H1 (cell line): ENCODE measurements around the gene RIMBP2. TPM values are rescaled to one million over a fixed set of nuclear protein-coding genes. Genes with fewer than 3 reads are reported as not detected.
A peak's percentile ranks its signal among the peaks of the same experiment; 100 is the strongest.

Experiments used
- CTCF ChIA-PET: fragments of 300-600 bp; sonication (Branson Sonifier 250); formaldehyde crosslinking; loops from one replicate; lab custom pipeline; 2021; ENCODE audit not compliant: partially characterized antibody; lab: Charles Lee
- POLR2A ChIA-PET: fragments of 300-600 bp; sonication (Branson Sonifier 250); formaldehyde crosslinking; loops from one replicate; lab custom pipeline; 2021; ENCODE audit warnings: inconsistent platforms; ENCODE audit not compliant: partially characterized antibody; lab: Charles Lee
- DNase-seq, 2 experiments: peaks; one replicate each; pipeline versions ENCODE4 v3.0.0 to v3.0.0-alpha.2; 2010 to 2022; ENCODE audit warnings: low spot score in 2 of 2, low read depth in 1 of 2, mixed read lengths in 1 of 2
- FAIRE-seq: peaks from 2 replicates; lab custom pipeline; 2011; peaks lifted over from hg19 to GRCh38; lab: Jason Lieb, UNC
- H2AFZ ChIP-seq: 2 replicates; pipeline ENCODE4 v1.8.1; 2012; ENCODE audit warnings: low read length, inconsistent platforms
- H2AK5ac ChIP-seq: 2 replicates; pipeline ENCODE4 v1.6.1; 2013; ENCODE audit warnings: low read depth, low read length
- H2BK120ac ChIP-seq: replicated peaks from 2 replicates; pipeline ENCODE3; 2013; ENCODE audit warnings: low read depth, low read length, inconsistent platforms
- H2BK12ac ChIP-seq: 2 replicates; pipeline ENCODE4 v1.6.1; 2013; ENCODE audit warnings: low read depth, low read length
- H2BK15ac ChIP-seq: 2 replicates; pipeline ENCODE4 v1.6.1; 2013; ENCODE audit warnings: low read length
- H2BK20ac ChIP-seq: 2 replicates; pipeline ENCODE4 v1.6.1; 2013; ENCODE audit warnings: low read length
- H2BK5ac ChIP-seq: 2 replicates; pipeline ENCODE4 v1.6.1; 2013; ENCODE audit warnings: low read depth, low read length
- H3K14ac ChIP-seq: 2 replicates; pipeline ENCODE4 v1.6.1; 2013; ENCODE audit warnings: inconsistent platforms; ENCODE audit not compliant: insufficient read length
- H3K18ac ChIP-seq: 2 replicates; pipeline ENCODE4 v1.6.1; 2013; ENCODE audit warnings: low read length; ENCODE audit errors: extremely low read depth
- H3K23ac ChIP-seq: 2 replicates; pipeline ENCODE4 v1.6.1; 2013; ENCODE audit warnings: inconsistent platforms; ENCODE audit not compliant: insufficient read length
- H3K23me2 ChIP-seq: 2 replicates; pipeline ENCODE4 v1.6.1; 2013; ENCODE audit warnings: low read depth, low read length
- H3K27ac ChIP-seq: 2 replicates; pipeline ENCODE4 v1.6.1; 2011; ENCODE audit warnings: low read depth, low read length, inconsistent platforms
- H3K27me3 ChIP-seq, 4 experiments: replicated peaks in 1 of 4; 1 replicate in 1 of 4; 2 replicates in 3 of 4; pipeline versions ENCODE4 v1.6.1 to v1.8.1; 2011 to 2013; ENCODE audit warnings: low read length in 3 of 4, mild to moderate bottlenecking in 3 of 4, inconsistent platforms in 2 of 4, mixed read lengths in 2 of 4, moderate library complexity in 1 of 4; ENCODE audit not compliant: control insufficient read depth in 3 of 4, insufficient read depth in 3 of 4; ENCODE audit errors: extremely low read depth in 1 of 4
- H3K36me3 ChIP-seq, 4 experiments: 2 replicates each; pipeline versions ENCODE4 v1.6.1 to v1.8.1; 2011 to 2013; ENCODE audit warnings: mild to moderate bottlenecking in 4 of 4, low read length in 3 of 4, moderate library complexity in 2 of 4, control low read depth in 1 of 4, inconsistent platforms in 1 of 4; ENCODE audit not compliant: insufficient read depth in 4 of 4, control insufficient read depth in 2 of 4
- H3K4ac ChIP-seq: replicated peaks from 2 replicates; pipeline ENCODE3; 2013; ENCODE audit warnings: low read length, low read depth, mixed read lengths, inconsistent platforms; ENCODE audit not compliant: insufficient read length
- H3K4me1 ChIP-seq, 4 experiments: replicated peaks in 1 of 4; 1 replicate in 1 of 4; 2 replicates in 3 of 4; pipeline versions ENCODE4 v1.6.1 to v1.8.1; 2011 to 2013; ENCODE audit warnings: low read length in 3 of 4, inconsistent platforms in 2 of 4, mixed read lengths in 1 of 4; ENCODE audit not compliant: insufficient read depth in 4 of 4, control insufficient read depth in 3 of 4
- H3K4me2 ChIP-seq, 2 experiments: 2 replicates each; pipeline versions ENCODE4 v1.6.1 to v1.8.1; 2011 to 2013; ENCODE audit warnings: low read depth in 2 of 2, low read length in 2 of 2, control low read depth in 1 of 2, inconsistent platforms in 1 of 2, mild to moderate bottlenecking in 1 of 2; ENCODE audit not compliant: insufficient read depth in 1 of 2
- H3K4me3 ChIP-seq, 4 experiments: fragments of 200-600, 300-600 bp in 1 of 4; sonication (generic), shearing (Covaris generic), sonication (Bioruptor Twin) in 1 of 4; 2 replicates each; pipeline versions ENCODE4 v1.5.1 to v1.8.1; 2011 to 2016; ENCODE audit warnings: low read length in 4 of 4, low read depth in 3 of 4, control low read depth in 2 of 4, inconsistent platforms in 2 of 4, mild to moderate bottlenecking in 2 of 4, mixed read lengths in 1 of 4, moderate library complexity in 1 of 4; ENCODE audit not compliant: insufficient read depth in 2 of 4; ENCODE audit errors: extremely low read depth in 1 of 4
- H3K56ac ChIP-seq: replicated peaks from 2 replicates; pipeline ENCODE3; 2013; ENCODE audit warnings: low read depth, mild to moderate bottlenecking, mixed read lengths, low read length, inconsistent platforms; ENCODE audit not compliant: insufficient read length
- H3K79me1 ChIP-seq: 2 replicates; pipeline ENCODE4 v1.6.1; 2013; ENCODE audit warnings: low read depth, low read length, control low read depth
- H3K79me2 ChIP-seq, 2 experiments: 2 replicates each; pipeline versions ENCODE4 v1.6.1 to v1.8.1; 2012 to 2013; ENCODE audit warnings: low read length in 2 of 2, mild to moderate bottlenecking in 2 of 2, inconsistent platforms in 1 of 2; ENCODE audit not compliant: insufficient read depth in 2 of 2, control insufficient read depth in 1 of 2
- H3K9ac ChIP-seq, 4 experiments: replicated peaks in 1 of 4; 1 replicate in 1 of 4; 2 replicates in 3 of 4; pipeline versions ENCODE4 v1.6.1 to v1.8.1; 2011 to 2013; ENCODE audit warnings: low read depth in 3 of 4, low read length in 3 of 4, control low read depth in 2 of 4, mild to moderate bottlenecking in 2 of 4, moderate library complexity in 2 of 4, inconsistent platforms in 1 of 4; ENCODE audit errors: extremely low read depth in 1 of 4
- H3K9me3 ChIP-seq, 2 experiments: 2 replicates each; pipeline versions ENCODE4 v1.6.1 to v1.8.1; 2012 to 2013; ENCODE audit warnings: mild to moderate bottlenecking in 2 of 2, moderate library complexity in 2 of 2, control low read depth in 1 of 2, inconsistent platforms in 1 of 2, low read depth in 1 of 2, low read length in 1 of 2, mixed read lengths in 1 of 2; ENCODE audit not compliant: insufficient read depth in 2 of 2
- H4K20me1 ChIP-seq, 2 experiments: replicated peaks in 1 of 2; 2 replicates each; pipeline versions ENCODE3 to v1.8.1; 2011 to 2013; ENCODE audit warnings: inconsistent platforms in 2 of 2, low read length in 2 of 2, mild to moderate bottlenecking in 1 of 2; ENCODE audit not compliant: insufficient read depth in 2 of 2, control insufficient read depth in 1 of 2
- H4K5ac ChIP-seq: 2 replicates; pipeline ENCODE4 v1.6.1; 2013; ENCODE audit warnings: low read length, low read depth, mixed read lengths, inconsistent platforms; ENCODE audit not compliant: insufficient read length
- H4K8ac ChIP-seq: 2 replicates; pipeline ENCODE4 v1.8.0; 2013; ENCODE audit warnings: mild to moderate bottlenecking, moderate library complexity, low read length, inconsistent platforms; ENCODE audit not compliant: insufficient read depth; ENCODE audit errors: extremely low read depth
- H4K91ac ChIP-seq: replicated peaks from 2 replicates; pipeline ENCODE3; 2013; ENCODE audit warnings: low read length, mixed read lengths, inconsistent platforms; ENCODE audit not compliant: insufficient read length
- EP300 ChIP-seq, 2 experiments: IDR thresholded peaks; 1 replicate in 1 of 2; 2 replicates in 1 of 2; pipeline ENCODE4 v1.6.1; 2011 to 2012; ENCODE audit warnings: low read depth in 2 of 2, low read length in 2 of 2, mild to moderate bottlenecking in 2 of 2, borderline replicate concordance in 1 of 2, inconsistent platforms in 1 of 2, moderate library complexity in 1 of 2
- SIRT6 ChIP-seq: IDR thresholded peaks from one replicate; pipeline ENCODE4 v1.7.1; 2012; ENCODE audit warnings: low read length, inconsistent platforms
- SUZ12 ChIP-seq: fragments of 200-600 bp; sonication (generic); IDR thresholded peaks from 2 replicates; pipeline ENCODE4 v1.6.1; 2012; ENCODE audit warnings: mild to moderate bottlenecking, inconsistent platforms, low read length, moderate library complexity, mixed read lengths
- YY1 ChIP-seq: IDR thresholded peaks from 2 replicates; pipeline ENCODE4 v1.6.1; 2011; ENCODE audit warnings: low read depth, mild to moderate bottlenecking, low read length
- WGBS, 2 experiments: shearing (Covaris generic) in 1 of 2; methylation state at CpG; one replicate each; pipeline versions ENCODE4 v1.1.6 to v1.1.7; 2013 to 2015; ENCODE audit warnings: low lambda C conversion rate in 2 of 2, mixed read lengths in 2 of 2, inconsistent platforms in 1 of 2, low coverage in 1 of 2, missing lambda C conversion rate in 1 of 2; ENCODE audit not compliant: insufficient replicate concordance in 2 of 2, insufficient coverage in 1 of 2, insufficient read length in 1 of 2; ENCODE audit errors: extremely low coverage in 1 of 2, missing lambda C conversion rate in 1 of 2; 5-methylcytosine and 5-hydroxymethylcytosine counted together
- polyA plus RNA-seq, 7 experiments: library from polyadenylated mRNA; depleted of rRNA in 3 of 7; stranded (reverse) in 5 of 7; unstranded in 2 of 7; fragments of >200 nt in 5 of 7; fragments of 200-250 nt in 2 of 7; gene quantifications; 1 replicate in 5 of 7; 2 replicates in 1 of 7; 4 replicates in 1 of 7; pipeline versions ENCODE4 v1.2.1 to v1.2.3, GENCODE V29; 2011 to 2013; ENCODE audit warnings: missing spikeins in 2 of 7, mixed read lengths in 2 of 7
- total RNA-seq: library from RNA; stranded (reverse); fragmentation: NEBNext Ultra II Directional; extraction: Animal tissue kit (Norgen Biotek cat#: 25700); gene quantifications from 2 replicates; pipeline ENCODE4 v1.2.1, GENCODE V29; 2021

Gene RIMBP2
- total and polyA plus RNA-seq, 2 of the 8 experiments (the other 6 are each of a cell fraction or from before 2014, with no cell fraction given): 0.18 to 0.65 TPM

DNA sequence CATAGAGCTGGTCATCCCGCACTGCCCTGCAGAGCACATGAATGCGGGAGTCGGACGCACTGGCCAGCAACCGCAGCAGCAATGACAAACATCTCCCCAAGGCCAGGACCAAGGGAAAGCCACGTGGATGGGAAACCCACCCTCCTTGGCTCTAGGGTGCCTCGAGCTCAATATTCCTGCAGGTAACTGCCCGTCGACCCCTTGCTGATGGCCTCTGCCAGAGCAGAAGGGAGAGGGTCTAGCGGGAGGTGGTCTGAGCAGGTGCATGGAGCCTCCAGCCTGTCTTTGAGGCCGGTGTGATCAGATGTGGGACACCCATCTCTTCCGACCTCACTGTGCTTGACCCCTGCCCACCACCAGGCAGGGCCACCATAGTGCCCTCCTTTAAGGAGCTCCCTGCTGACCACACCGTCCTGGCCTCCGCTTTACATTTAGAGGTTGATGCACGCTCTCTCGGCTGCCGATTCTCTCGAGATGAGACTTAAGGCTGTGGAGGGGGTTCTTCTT lies 288.7 kb downstream of the RIMBP2 start:
- 98% methylated on average over 13 of the region's 18 CpGs; no CpG with 5 or more reads in 1 of the 2 experiments for WGBS, 2 experiments

More for the DNA sequence above, 288.7 kb downstream of the RIMBP2 start:
- H3K79me1 ChIP-seq: no peaks in the 10 kb centered on the region
- H3K79me2 ChIP-seq: no peaks in the 10 kb centered on the region
- no peak overlapping the region for H2BK5ac ChIP-seq
- no peaks in the 10 kb centered on the region for H3K9me3 ChIP-seq
- no peak overlapping the region for H3K14ac ChIP-seq
- ChIA-PET POLR2A (no interaction called here), CTCF (interaction anchor here (0.7 to 2.8 kb wide), 4 partner anchors 14 to 321 kb away, joined by 3 to 9 read pairs (median 4); no protein-coding TSS in a partner anchor)
- H2BK15ac ChIP-seq: no peak overlapping the region
- no peak overlapping the region for H3K18ac ChIP-seq
- DNase-seq (peak in 1 of 2 experiments; percentile 33), FAIRE-seq (no peak)
- H3K56ac ChIP-seq: no peak overlapping the region
- H3K4me2 ChIP-seq: no peak overlapping the region
- H3K23ac ChIP-seq: no peak overlapping the region
- H3K4me1 ChIP-seq: peaks cover 0 to 2% (median 0%) of the 10 kb centered on the region in 4 experiments; a peak in 1 of 7 replicates
- H2AK5ac ChIP-seq: no peak overlapping the region
- no peaks in the 10 kb centered on the region for H3K36me3 ChIP-seq
- H3K27ac ChIP-seq: no peak overlapping the region
- no peaks in the 10 kb centered on the region for H4K20me1 ChIP-seq
- no peak overlapping the region for H2BK120ac ChIP-seq
- H3K23me2 ChIP-seq: no peaks in the 10 kb centered on the region
- H3K27me3 ChIP-seq: no peaks in the 10 kb centered on the region
- H2BK12ac ChIP-seq: no peak overlapping the region
- no peak overlapping the region for H2BK20ac ChIP-seq
- H2AFZ ChIP-seq: no peak overlapping the region
- no peak overlapping the region for H4K91ac ChIP-seq
- H3K9ac ChIP-seq: no peak overlapping the region
- H3K4me3 ChIP-seq: no peak overlapping the region
- no peak overlapping the region for H4K5ac ChIP-seq
- no peak for TF ChIP-seq SIRT6
- no peak for TF ChIP-seq SUZ12
- no peak for TF ChIP-seq EP300 (IDR thresholded peaks at IDR 0.05; ENCODE audit: borderline replicate concordance in 1 of 2, low read depth in 2 of 2, low read length in 2 of 2)
- no peak for TF ChIP-seq YY1
- TF ChIP-seq, all 59 proteins: peak for 0
- Histone ChIP-seq H4K8ac (no peak overlapping the region), H3K4ac (no peak overlapping the region)
